Measurements from ENCODE around the gene SNTG2. TPM values are rescaled to one million over a fixed set of nuclear protein-coding genes. Genes with fewer than 3 reads are reported as not detected.

Gene SNTG2
- total RNA-seq, 4 donors from 2014 or later: 0.99 to 3.9 (median 2.3) TPM

DNA sequence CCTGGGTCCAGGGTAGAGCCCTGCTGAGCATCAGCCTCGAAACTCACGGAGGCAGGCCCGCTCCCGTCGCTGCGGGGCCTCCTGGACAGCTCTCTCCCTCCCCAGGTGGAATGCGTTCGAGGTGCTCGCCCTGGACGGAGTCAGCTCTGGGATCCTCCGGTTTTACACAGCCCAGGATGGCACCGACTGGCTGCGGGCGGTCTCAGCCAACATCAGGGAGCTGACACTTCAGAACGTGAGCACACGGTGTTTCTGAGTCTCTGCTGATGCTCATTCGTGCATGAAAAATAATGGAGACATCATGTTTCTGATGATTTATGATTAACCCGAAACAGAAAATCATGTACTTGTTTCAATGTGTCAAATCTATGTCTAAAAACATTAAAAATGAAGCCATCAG lies 287.1 kb downstream of the SNTG2 start:
- no peak for TF ChIP-seq POLR2A (IDR thresholded peaks at IDR 0.05)
- no peak for TF ChIP-seq POLR2AphosphoS5 (IDR thresholded peaks at IDR 0.05)
- TF ChIP-seq, protein P1, sequence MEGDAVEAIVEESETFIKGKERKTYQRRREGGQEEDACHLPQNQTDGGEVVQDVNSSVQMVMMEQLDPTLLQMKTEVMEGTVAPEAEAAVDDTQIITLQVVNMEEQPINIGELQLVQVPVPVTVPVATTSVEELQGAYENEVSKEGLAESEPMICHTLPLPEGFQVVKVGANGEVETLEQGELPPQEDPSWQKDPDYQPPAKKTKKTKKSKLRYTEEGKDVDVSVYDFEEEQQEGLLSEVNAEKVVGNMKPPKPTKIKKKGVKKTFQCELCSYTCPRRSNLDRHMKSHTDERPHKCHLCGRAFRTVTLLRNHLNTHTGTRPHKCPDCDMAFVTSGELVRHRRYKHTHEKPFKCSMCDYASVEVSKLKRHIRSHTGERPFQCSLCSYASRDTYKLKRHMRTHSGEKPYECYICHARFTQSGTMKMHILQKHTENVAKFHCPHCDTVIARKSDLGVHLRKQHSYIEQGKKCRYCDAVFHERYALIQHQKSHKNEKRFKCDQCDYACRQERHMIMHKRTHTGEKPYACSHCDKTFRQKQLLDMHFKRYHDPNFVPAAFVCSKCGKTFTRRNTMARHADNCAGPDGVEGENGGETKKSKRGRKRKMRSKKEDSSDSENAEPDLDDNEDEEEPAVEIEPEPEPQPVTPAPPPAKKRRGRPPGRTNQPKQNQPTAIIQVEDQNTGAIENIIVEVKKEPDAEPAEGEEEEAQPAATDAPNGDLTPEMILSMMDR (IDR thresholded peaks at IDR 0.05): no peak
- no peak for TF ChIP-seq EP300 (IDR thresholded peaks at IDR 0.05)
- Histone ChIP-seq H3K4me3 (no peak overlapping the region), H3K27ac (no peak overlapping the region), H3K4me1 (no peaks in the 10 kb centered on the region), H3K9me3 (no peaks in the 10 kb centered on the region), H3K36me3 (no peaks in the 10 kb centered on the region), H3K27me3 (no peaks in the 10 kb centered on the region)
- WGBS: 67% methylated on average over 14 of the region's 18 CpGs
- no peak for DNase-seq (ENCODE audit: low spot score in 2 of 2)

DNA sequence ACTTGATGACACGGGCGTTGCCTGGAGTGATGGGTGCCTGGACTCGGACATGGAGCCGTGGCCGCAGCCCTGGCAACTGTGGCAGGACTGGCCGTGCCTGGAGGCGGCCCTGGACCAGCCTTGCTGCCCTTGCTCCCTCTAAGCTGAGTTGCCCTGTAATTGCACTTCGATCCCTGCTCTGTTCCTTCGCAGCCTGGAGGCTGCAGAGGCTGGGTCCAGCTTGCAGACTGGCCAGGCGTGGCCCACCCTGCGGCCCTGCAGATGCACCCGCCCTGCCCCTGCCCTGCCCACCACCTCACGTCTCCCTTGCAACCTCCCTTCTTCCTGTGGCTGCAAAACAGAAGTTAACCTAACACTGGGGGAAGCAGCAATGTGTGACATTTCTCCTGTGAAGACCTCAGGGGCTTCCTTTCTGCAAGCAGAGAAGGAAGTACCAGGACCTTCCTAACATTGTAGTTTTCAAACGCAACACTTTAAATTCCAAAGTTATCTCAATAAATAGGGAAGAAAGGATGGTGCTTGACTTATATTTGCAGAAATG lies 288.0 kb downstream of the SNTG2 start:
- no peaks in the 10 kb centered on the region for H3K4me1 ChIP-seq
- 85% methylated on average over 14 of the region's 14 CpGs for WGBS
- no peak for DNase-seq (ENCODE audit: low spot score in 2 of 2)
- H3K9me3 ChIP-seq: no peaks in the 10 kb centered on the region
- H3K4me3 ChIP-seq: no peak overlapping the region
- H3K27me3 ChIP-seq: no peaks in the 10 kb centered on the region
- TF ChIP-seq POLR2AphosphoS5 (IDR thresholded peaks at IDR 0.05) (no peak), POLR2A (IDR thresholded peaks at IDR 0.05) (no peak), EP300 (IDR thresholded peaks at IDR 0.05) (no peak)
- TF ChIP-seq, protein P1 (IDR thresholded peaks at IDR 0.05): no peak
- no peaks in the 10 kb centered on the region for H3K36me3 ChIP-seq
- H3K27ac ChIP-seq: no peak overlapping the region

DNA sequence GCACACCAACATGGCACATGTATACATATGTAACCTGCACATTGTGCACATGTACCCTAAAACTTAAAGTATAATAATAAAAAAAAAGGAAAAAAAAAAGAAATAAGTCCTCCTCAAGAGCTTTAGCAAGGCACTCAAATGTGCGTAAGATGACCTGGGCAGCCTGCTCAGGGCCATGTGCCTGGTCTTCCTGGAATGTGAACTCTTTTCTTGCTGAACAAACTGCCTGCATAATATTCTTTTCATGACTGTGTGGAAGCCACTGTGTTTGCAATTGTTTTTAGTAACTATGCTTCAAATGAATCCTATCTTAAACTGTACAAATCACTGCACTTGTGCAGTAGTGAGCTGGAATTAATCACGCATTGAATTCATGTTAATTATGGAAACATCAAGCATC lies 294.5 kb downstream of the SNTG2 start:
- H3K4me3 ChIP-seq: no peak overlapping the region
- H3K9me3 ChIP-seq: no peaks in the 10 kb centered on the region
- no peak for DNase-seq (ENCODE audit: low spot score in 2 of 2)
- H3K27ac ChIP-seq: no peak overlapping the region
- H3K4me1 ChIP-seq: no peaks in the 10 kb centered on the region
- H3K36me3 ChIP-seq: no peaks in the 10 kb centered on the region
- no peaks in the 10 kb centered on the region for H3K27me3 ChIP-seq
- 76% methylated on average over 2 of the region's 2 CpGs for WGBS
- TF ChIP-seq EP300 (IDR thresholded peaks at IDR 0.05): no peak
- TF ChIP-seq, protein P1 (IDR thresholded peaks at IDR 0.05): no peak
- no peak for TF ChIP-seq POLR2AphosphoS5 (IDR thresholded peaks at IDR 0.05)
- no peak for TF ChIP-seq POLR2A (IDR thresholded peaks at IDR 0.05)

DNA sequence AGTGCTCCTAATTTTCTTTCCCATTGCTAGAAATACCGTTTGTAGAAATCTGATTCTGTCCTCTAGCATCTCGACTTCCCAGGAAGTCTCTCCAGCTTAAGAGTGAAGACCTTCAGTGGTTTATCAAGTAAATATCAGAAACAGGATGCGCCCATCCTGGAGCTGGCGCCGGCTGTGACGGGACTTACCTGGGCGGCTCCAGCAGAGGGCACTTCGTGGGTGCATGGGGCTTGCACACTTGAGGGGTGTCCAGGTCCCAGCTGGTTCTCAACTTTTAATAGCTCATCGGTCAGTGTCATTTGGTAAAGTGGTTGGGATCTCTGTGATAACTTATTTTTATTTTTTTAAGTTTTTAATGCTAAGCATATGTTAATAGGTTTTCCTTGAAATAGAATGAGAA lies 295.6 kb downstream of the SNTG2 start:
- H3K36me3 ChIP-seq: no peaks in the 10 kb centered on the region
- peaks cover 3% of the 10 kb centered on the region for H3K27me3 ChIP-seq
- TF ChIP-seq, protein P1 (IDR thresholded peaks at IDR 0.05): no peak
- TF ChIP-seq POLR2AphosphoS5 (IDR thresholded peaks at IDR 0.05) (no peak), POLR2A (IDR thresholded peaks at IDR 0.05) (no peak), EP300 (IDR thresholded peaks at IDR 0.05) (no peak)
- no peak overlapping the region for H3K27ac ChIP-seq
- H3K9me3 ChIP-seq: no peaks in the 10 kb centered on the region
- H3K4me1 ChIP-seq: no peaks in the 10 kb centered on the region
- WGBS: 79% methylated on average over 9 of the region's 9 CpGs
- no peak for DNase-seq (ENCODE audit: low spot score in 2 of 2)
- no peak overlapping the region for H3K4me3 ChIP-seq

DNA sequence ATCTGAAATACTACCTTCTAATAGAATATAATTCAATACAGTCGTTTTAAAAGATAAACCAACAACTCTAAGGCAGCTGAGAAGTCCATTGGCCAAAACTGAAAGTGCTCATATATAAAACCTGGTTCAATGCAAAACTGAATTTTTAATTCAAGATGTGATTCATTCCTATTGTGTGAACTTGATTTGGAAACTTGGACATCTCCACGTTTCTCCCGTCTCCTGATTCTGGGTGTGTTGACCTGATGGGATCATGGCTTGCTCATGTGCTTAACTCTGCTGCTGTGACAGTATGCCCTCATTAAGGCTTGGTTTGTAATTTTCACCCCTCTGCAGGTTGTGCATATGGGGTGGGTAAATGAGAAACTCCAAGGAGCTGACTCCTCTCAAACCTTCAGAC lies 296.3 kb downstream of the SNTG2 start:
- H3K4me1 ChIP-seq: no peaks in the 10 kb centered on the region
- 40% methylated on average over 3 of the region's 3 CpGs for WGBS
- no peak for TF ChIP-seq POLR2A (IDR thresholded peaks at IDR 0.05)
- no peak for TF ChIP-seq POLR2AphosphoS5 (IDR thresholded peaks at IDR 0.05)

DNA sequence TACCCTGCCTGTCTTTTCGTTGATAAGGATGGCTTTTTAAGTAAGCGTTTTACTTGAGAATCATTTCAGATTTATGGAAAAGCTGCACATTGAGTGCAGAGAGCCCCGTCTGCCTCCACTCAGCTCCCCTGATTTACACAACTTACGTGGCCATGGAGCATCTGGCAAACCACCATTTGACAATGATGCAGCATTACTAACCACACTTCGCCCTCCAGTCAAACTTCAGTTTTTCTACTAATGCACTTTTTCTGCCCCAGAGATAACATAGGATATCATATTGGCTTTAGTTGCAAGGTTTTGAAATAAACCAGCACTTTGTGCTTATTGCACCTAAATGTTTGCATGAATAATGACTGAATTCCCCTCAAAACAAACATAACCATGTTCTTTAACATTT lies 297.5 kb downstream of the SNTG2 start:
- 56% methylated on average over 5 of the region's 5 CpGs for WGBS
- Histone ChIP-seq H3K9me3 (no peaks in the 10 kb centered on the region), H3K36me3 (no peaks in the 10 kb centered on the region), H3K27ac (no peak overlapping the region), H3K27me3 (peaks cover 3% of the 10 kb centered on the region), H3K4me1 (no peaks in the 10 kb centered on the region), H3K4me3 (no peak overlapping the region)
- TF ChIP-seq EP300 (IDR thresholded peaks at IDR 0.05) (no peak), POLR2AphosphoS5 (IDR thresholded peaks at IDR 0.05) (no peak)
- TF ChIP-seq, protein P1 (IDR thresholded peaks at IDR 0.05): no peak
- no peak for DNase-seq (ENCODE audit: low spot score in 2 of 2)

More for the DNA sequence above, 296.3 kb downstream of the SNTG2 start:
- H3K27ac ChIP-seq: no peak overlapping the region
- DNase-seq (ENCODE audit: low spot score in 2 of 2): no peak
- no peaks in the 10 kb centered on the region for H3K9me3 ChIP-seq
- peaks cover 3% of the 10 kb centered on the region for H3K27me3 ChIP-seq
- no peaks in the 10 kb centered on the region for H3K36me3 ChIP-seq
- H3K4me3 ChIP-seq: no peak overlapping the region
